Heart right ventricle (tissue), 16 donors: ENCODE data around the gene COQ10B. TPM values are rescaled to one million over a fixed set of nuclear protein-coding genes. Genes with fewer than 3 reads are reported as not detected.
A peak's percentile ranks its signal among the peaks of the same experiment; 100 is the strongest.

Experiments used
- ATAC-seq, 8 donors: fragments of 200-7000 bp; cut with Tn5 transposase; one replicate each; pipeline ENCODE4 v1.9.1; 2020; ENCODE audit warnings: mild to moderate bottlenecking in 8 of 8, moderate library complexity in 8 of 8, moderate number of reproducible peaks in 1 of 8
- DNase-seq, 2 donors: peaks; one replicate each; pipeline ENCODE4 v3.0.0-alpha.2; 2020
- H3K27ac ChIP-seq, 10 donors: fragments of 200-600 bp; sonication (generic) in 2 of 10; one replicate each; pipeline versions ENCODE4 v1.5.0 to v1.8.0; 2020 to 2022; ENCODE audit warnings: mild to moderate bottlenecking in 3 of 10
- H3K27me3 ChIP-seq, 7 donors: fragments of 200-600 bp; one replicate each; pipeline ENCODE4 v1.8.0; 2021 to 2022; ENCODE audit warnings: mild to moderate bottlenecking in 2 of 7
- H3K36me3 ChIP-seq, 9 donors: fragments of 200-600 bp; sonication (generic) in 1 of 9; one replicate each; pipeline versions ENCODE4 v1.5.0 to v1.8.0; 2020 to 2022; ENCODE audit warnings: mild to moderate bottlenecking in 2 of 9
- H3K4me1 ChIP-seq, 9 donors: fragments of 200-600 bp; sonication (generic) in 1 of 9; one replicate each; pipeline versions ENCODE4 v1.5.0 to v1.8.0; 2020 to 2022; ENCODE audit warnings: mild to moderate bottlenecking in 4 of 9
- H3K4me3 ChIP-seq, 10 donors: fragments of 200-600 bp; sonication (generic) in 2 of 10; one replicate each; pipeline versions ENCODE4 v1.5.0 to v1.8.0; 2020 to 2022; ENCODE audit warnings: mild to moderate bottlenecking in 7 of 10, moderate library complexity in 2 of 10
- H3K9me3 ChIP-seq, 11 donors: fragments of 200-600 bp in 10 of 11; sonication (generic) in 2 of 11; one replicate each; pipeline versions ENCODE4 v1.5.0 to v1.8.0; 2013 to 2022; ENCODE audit warnings: mild to moderate bottlenecking in 2 of 11, control low read depth in 1 of 11, moderate library complexity in 1 of 11
- WGBS, 2 donors: extraction: QIAGEN DNeasy Blood & Tissue Kit; methylation state at CpG; one replicate each; pipeline ENCODE4 v1.1.7; 2013; ENCODE audit warnings: inconsistent platforms in 1 of 2; 5-methylcytosine and 5-hydroxymethylcytosine counted together
- intact Hi-C, 10 donors: fragments of 100-400 bp; cut with DNase I; formaldehyde crosslinking; loops; one replicate each; pipeline versions ENCODE4 v1.11.1 to v1.14.2; 2022
- polyA plus RNA-seq, 2 donors: library from polyadenylated mRNA; stranded (reverse); fragments of 200-250 nt; gene quantifications; one replicate each; pipeline ENCODE4 v1.2.3, GENCODE V29; 2013
- total RNA-seq, 10 donors: library from RNA; stranded (reverse); fragmentation: NEBNext Ultra II Directional in 3 of 10; extraction: Animal tissue kit (Norgen Biotek cat#: 25700) in 3 of 10; gene quantifications; one replicate each; pipeline versions ENCODE4 v1.2.1 to v1.2.4, GENCODE V29; 2021 to 2023
- TF ChIP-seq, protein P1 (sequence below), 9 donors: fragments of 200-600 bp; sonication (generic) in 2 of 9; IDR thresholded peaks; one replicate each; pipeline versions ENCODE4 v1.5.0 to v1.8.0; 2021 to 2022; ENCODE audit warnings: antibody characterized with exemption in 9 of 9, mild to moderate bottlenecking in 5 of 9, moderate library complexity in 1 of 9
- donor health status: Arrhythmogenic right ventricular cardiomyopathy.
- donor health status: ischemic (EF 13 %, LVEDD 7.1; RV severe dilation, severe dysfunction).
- donor health status: healthy with polysubstance abuse.
- donor health status: DM: no; HTN: yes; CAD: no.
- donor health status: DM: no; HTN: no; CAD: no.
- donor health status: ischemic (EF 25% LVEDD 6.9; RV normal size, moderate dysfunction).
- donor health status: ischemic (EF 25% LVEDD 5.7; RV mildly dilated, moderate dysfunction).
- donor health status: healthy.
- donor health status: DM: yes; HTN: yes; CAD: no.
- donor health status: Ischemic cardiomyopathy.
- donor health status: ischemic (EF 35%, LVEDD 5.7; RV mildly dilated, moderate dysfunction).
- donor health status: nonischemic (EF 11% LVEDD 7.7; RV severe dilation, severe dysfunction).
- donor health status: DM: yes; HTN: yes; CAD: no.
- donor health status: PGD.
- donor health status: ischemic (EF 29% LVEDD 5.4; RV normal size, mild dysfunction).
- donor health status: nonischemic (EF 23%, LVEDD 6.1; RV moderate dilation, normal function).

COQ10B gene
- total and polyA plus RNA-seq, 12 donors, result 19.8 to 44.1 (median 32.7) TPM

DNA sequence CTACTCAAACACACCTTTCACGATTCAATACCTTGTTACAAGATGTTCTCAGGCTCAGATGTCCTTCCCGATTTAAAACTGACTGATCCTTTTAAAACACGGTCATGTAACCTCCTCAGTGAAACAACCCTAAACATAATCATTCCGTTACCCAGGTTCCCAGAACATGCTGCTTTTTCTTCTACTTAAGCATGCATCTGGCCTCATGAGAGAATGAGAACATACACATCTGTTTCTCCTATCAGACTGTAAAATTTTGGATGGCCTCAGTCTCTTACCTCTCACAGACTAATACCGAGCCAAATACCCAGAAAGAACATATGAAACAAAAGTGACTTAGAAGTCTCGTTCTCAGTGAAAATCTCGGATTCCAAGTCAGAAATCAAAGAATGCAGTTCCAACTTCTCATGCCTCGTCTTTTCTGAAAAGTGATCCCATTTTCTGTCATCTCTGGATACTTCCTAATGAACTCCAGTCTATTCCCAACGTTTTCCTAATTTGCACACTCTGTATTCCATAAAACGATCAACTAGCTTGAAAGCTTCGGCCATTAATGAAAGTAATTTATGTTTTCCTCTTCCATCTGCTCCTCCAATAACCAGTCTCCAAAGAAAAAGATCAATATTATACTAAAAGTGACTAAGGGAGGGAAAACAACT, 19.4 kb upstream of the COQ10B start:
- H3K36me3 ChIP-seq, result peaks cover 0 to 9% (median 0%) of the 10 kb centered on the region in 9 donors
- DNase-seq (no peak), ATAC-seq (no peak)
- TF ChIP-seq, protein P1, sequence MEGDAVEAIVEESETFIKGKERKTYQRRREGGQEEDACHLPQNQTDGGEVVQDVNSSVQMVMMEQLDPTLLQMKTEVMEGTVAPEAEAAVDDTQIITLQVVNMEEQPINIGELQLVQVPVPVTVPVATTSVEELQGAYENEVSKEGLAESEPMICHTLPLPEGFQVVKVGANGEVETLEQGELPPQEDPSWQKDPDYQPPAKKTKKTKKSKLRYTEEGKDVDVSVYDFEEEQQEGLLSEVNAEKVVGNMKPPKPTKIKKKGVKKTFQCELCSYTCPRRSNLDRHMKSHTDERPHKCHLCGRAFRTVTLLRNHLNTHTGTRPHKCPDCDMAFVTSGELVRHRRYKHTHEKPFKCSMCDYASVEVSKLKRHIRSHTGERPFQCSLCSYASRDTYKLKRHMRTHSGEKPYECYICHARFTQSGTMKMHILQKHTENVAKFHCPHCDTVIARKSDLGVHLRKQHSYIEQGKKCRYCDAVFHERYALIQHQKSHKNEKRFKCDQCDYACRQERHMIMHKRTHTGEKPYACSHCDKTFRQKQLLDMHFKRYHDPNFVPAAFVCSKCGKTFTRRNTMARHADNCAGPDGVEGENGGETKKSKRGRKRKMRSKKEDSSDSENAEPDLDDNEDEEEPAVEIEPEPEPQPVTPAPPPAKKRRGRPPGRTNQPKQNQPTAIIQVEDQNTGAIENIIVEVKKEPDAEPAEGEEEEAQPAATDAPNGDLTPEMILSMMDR (IDR thresholded peaks at IDR 0.05), result no peak
- peak overlapping the region in 9 of 10 donors; percentile 90 to 99 (median 97) for H3K27ac ChIP-seq
- peak overlapping the region; percentile 69 to 100 (median 88) for H3K4me3 ChIP-seq
- intact Hi-C loops, result loop anchor here in 7 of 10 donors (2.0 to 10.0 kb wide), 4 partner anchors 19 to 271 kb away; partner anchors contain the start of genes COQ10B (in 4 of the 7), MARS2 (in 3 of the 7) and HSPD1 (in 2 of the 7)
- H3K4me1 ChIP-seq, result peaks cover 11 to 61% (median 56%) of the 10 kb centered on the region in 9 donors
- H3K27me3 ChIP-seq, result no peaks in the 10 kb centered on the region
- no peaks in the 10 kb centered on the region for H3K9me3 ChIP-seq
- 1% methylated on average over 11 of the region's 11 CpGs for WGBS, 2 donors

DNA sequence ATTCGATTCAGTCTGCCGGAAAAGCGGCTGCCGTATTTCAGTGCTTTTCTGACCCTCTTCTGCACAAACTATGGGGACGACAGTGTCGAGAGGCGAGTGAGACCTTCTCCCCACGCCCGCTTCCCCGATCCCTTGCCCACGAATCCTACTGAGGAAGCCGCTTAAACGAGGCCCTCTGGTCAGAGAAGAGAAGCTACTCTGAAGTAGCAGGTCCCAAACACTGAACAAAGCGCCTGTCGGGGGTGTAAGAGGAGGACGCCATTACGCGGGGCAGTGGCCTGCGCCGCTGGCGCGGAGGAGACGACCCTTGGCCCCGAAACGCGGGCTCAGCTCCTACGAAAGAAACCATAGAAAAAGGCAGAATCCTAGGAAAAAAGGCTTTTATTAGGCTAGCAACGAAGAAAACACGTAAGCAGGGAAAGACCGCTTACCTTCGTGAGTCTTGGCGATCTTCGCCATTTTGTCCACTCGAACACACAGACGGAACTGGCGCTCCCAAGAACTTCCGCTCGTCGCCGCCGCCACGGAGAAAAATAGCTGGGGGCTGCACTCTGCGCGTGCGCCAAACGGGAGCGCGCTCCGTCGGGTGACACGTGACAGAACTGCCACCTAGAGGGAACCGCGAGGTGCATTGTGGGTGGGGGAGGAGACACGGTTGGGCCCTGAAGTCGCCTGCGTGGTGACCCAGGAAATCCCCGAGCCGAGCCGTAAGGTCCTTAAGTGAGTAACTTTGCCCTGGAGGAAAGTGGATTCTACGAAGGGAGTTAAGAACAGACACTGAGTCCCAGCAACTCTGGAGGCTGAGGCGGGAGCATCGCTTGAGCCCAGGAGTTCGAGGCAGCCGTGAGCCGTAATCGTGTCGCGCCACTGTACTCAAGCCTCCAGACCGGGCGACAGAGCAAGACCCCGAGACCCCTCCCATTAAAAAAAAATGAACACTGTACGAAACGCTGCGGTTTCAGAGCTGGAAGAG, 18.5 kb upstream of the COQ10B start, which contains the start of gene SF3B1:
SF3B1 (minus strand) TSS at position 488 of the 973 bp plus-strand sequence; CDS start at position 459, 29 bp downstream.
- TF ChIP-seq, protein P1 (IDR thresholded peaks at IDR 0.05), result no peak
- whole genome bisulfite sequencing, 2 donors, result 0 to 1% methylated on average over 74 of the region's 74 CpGs
- Histone ChIP-seq H3K36me3 (no peaks in the 10 kb centered on the region), H3K27ac (peak within 1 kb of the TSS; percentile 90 to 99 (median 96)), H3K9me3 (no peaks in the 10 kb centered on the region), H3K4me1 (peaks cover 11 to 52% (median 48%) of the 10 kb centered on the region in 9 donors), H3K27me3 (no peaks in the 10 kb centered on the region), H3K4me3 (peak within 1 kb of the TSS; percentile 69 to 100 (median 88))
- peak; percentile 98 to 99 for DNase-seq
- intact Hi-C loops, result loop anchor here in 8 of 10 donors (1.0 to 10.0 kb wide), 5 partner anchors 18 to 270 kb away; partner anchors contain the start of genes COQ10B (in 7 of the 8), MARS2 (in 3 of the 8) and HSPD1 (in 2 of the 8)
- peak; percentile 97 to 99 (median 99) for ATAC-seq

DNA sequence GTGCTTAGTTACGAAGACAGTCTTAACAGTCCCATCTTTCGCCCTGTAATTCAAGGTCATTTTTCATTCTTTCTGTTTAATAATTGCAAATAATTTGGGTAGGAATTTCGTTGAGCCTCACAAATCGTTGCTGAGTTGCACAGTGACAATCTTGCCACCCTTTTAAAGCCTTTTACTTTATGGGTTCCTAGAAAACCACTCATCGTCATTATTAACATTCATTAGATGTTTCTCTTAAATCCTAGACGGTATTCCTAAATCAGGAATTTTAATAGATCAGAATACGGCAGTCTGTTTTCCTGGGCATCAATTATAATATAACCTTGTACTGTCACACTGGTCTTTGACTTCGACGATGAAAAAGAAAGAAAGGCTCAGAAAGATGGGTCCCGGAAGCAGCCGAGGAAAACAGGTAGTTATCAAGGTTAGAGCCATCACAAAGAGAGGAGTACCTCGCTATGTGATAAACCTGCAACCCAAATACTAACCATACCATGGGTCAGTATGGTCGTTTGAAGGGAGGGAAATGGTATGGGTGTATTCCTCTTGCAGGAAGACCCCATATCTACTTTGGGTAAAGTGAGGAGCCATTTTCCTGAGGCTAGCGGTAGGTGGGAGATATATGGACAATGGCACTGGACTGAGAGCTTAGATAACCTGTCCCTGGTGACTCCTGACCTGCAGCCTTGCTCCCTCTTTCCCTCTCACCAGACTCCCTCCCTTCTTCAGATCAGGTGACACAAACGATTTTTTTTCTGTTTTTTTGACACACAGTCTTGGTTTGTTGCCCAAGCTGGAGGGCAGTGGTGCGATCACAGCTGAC, 17.5 kb upstream of the COQ10B start:
- H3K4me1 ChIP-seq, result peaks cover 11 to 45% (median 38%) of the 10 kb centered on the region in 9 donors
- TF ChIP-seq, protein P1 (IDR thresholded peaks at IDR 0.05), result no peak
- no peaks in the 10 kb centered on the region for H3K9me3 ChIP-seq
- intact Hi-C loops, result loop anchor here in 8 of 10 donors (1.0 to 10.0 kb wide), 5 partner anchors 17 to 269 kb away; partner anchors contain the start of genes COQ10B (in 7 of the 8), MARS2 (in 3 of the 8) and HSPD1 (in 2 of the 8)
- 24 to 26% methylated on average over 16 of the region's 16 CpGs for WGBS, 2 donors
- peak overlapping the region; percentile 90 to 99 (median 96) for H3K27ac ChIP-seq
- no peaks in the 10 kb centered on the region for H3K27me3 ChIP-seq
- H3K4me3 ChIP-seq, result peak overlapping the region; percentile 69 to 100 (median 88)
- ATAC-seq (peak in 3 of 8 donors; percentile 6 to 27 (median 14)), DNase-seq (no peak)
- H3K36me3 ChIP-seq, result no peaks in the 10 kb centered on the region
